AG08395 (cell line): Measurements from ENCODE around the gene KLF17.
"Not testable (repeated sequence)": the region's sequence is repeated elsewhere in the genome, so short reads cannot be mapped to it uniquely, and the experiment has no call there.

Source experiments
- DNase-seq: peaks from one replicate; pipeline ENCODE4 v3.0.0; 2012; ENCODE audit warnings: mixed read lengths, low spot score

KLF17 gene

DNA sequence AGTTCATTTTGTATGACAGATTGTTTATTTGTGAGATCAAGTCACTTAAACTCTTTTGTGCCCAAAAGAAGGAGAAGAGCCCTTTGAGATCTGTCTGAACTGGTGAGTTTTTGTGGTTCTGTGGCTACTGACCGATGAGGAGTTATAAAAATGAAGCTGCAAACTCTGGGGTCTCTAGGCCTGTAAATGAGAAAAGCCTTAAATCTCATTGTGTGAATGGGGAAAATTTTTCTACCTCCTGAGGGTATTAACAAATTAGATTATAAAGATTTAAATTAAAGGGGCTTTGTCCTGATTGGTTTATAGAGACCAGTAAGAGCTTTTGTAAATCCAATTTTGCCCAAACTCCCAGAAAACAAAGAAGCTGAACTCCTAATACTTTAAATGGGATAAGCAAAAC, 9.7 kb upstream of the KLF17 start:
- no peak for DNase-seq

DNA sequence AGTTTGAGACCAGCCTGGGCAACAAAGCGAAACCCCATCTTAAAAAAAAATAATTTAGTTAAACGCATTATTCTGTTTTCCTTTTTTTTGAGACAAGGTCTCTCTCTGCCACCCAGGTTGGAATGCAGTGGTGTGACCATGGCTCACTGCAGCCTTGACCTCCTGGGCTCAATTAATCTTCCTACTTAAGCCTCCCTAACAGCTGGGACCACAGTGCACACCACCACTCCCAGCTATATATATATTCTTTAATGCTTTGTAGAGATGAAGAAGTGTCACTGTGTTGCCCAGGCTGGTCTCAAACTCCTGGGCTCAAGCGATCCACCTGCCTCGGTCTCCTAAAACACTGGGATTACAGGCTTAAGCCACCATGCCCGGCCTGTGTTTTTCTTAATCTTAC, 7.7 kb upstream of the KLF17 start:
- no peak for DNase-seq

DNA sequence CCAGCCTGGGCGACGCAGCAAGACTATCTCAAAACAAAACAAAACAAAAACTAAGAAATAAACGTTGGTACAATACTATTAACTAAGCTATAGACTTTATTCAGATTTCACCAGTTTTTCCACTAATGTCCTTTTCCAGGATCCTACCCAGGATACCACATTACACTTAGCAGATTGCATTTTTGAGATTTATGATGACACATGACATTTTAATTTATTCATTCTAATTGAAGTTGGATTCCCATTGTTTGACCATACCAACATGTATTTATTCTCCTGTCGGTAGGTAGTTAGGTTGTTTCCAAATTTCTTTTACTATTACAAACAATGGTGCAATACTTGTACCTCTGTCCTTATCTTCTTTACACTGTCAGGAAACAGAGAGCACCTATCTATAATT, 6.8 kb upstream of the KLF17 start:
- no peak for DNase-seq

DNA sequence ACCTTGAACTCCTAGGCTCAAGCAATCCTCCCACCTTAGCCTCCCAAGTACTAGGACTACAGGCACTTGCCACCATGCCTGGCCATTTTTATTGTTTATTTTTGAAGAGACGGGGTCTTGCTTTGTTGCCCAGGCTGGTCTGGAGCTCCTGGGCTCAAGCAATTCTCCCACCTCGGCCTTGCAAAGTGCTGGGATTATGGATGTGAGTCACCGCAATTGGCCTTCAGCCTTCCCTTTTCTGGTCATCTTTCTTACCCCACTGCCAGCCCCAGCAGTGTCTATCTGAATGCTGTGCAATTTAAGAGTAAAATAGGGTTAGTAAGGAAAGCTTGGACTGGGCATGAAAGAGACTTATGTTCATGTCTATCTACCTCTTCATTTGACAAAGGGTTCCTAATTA, 6.1 kb upstream of the KLF17 start:
- DNase-seq = peak; percentile 38

DNA sequence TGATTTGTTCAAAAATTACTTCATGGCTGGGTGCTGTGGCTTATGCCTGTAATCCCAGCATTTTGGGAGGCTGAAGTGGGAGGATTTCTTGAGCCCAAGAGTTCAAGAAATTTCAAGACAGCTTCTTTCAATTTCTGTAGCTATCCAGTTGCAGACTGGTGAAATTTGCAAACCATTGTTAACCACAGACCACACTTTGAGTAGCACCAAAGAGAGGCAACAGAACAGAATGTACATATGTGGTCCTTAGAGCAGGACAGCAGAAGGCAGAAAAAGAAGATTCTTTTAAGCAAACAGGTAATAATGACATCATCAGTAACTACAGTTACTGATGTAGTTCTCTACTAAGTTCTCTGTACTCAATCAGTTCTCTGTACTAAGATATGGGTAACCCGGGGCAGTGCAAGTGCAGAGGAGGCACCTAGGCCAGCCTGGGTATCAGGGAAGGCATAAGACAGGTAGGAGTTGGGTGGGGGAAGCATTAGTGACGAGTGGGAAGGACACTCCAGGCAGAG, 5.5 kb upstream of the KLF17 start:
- no peak for DNase-seq

DNA sequence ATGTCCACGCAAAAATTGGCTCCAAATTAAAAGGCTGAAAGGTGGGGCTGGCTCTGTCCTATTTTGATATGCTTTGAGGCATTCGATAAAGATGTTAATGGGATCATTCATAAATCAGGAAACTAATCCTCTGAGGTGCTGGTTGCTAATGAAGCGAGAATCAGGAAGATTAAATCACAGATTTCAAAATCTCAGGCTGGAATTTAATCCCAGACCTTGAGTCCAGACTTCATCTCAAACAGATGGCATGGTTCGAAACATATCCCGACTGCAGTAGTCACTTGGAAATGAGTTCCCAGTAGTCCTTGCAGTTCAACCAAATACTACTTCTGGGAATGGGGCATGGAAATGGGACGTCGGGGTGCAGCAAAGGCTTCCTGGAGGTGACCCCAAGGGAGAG, 4.5 kb upstream of the KLF17 start:
- DNase-seq = no peak

DNA sequence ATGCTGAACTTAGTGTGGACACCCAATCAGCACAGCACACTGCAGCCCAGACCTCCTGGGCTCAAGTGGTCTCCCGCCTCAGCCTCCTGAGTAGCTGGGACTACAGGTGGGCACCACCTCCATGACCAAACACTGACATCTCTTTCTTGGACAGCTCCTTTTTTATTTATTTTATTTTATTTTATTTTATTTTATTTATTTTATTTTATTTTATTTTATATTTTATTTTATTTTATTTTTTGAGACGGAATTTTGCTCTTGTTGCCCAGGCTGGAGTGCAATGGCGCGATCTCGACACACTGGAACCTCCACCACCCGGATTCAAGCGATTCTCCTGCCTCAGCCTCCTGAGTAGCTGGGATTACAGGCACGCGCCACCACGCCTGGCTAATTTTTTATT, 1.3 kb upstream of the KLF17 start:
- DNase-seq = not testable (repeated sequence)

DNA sequence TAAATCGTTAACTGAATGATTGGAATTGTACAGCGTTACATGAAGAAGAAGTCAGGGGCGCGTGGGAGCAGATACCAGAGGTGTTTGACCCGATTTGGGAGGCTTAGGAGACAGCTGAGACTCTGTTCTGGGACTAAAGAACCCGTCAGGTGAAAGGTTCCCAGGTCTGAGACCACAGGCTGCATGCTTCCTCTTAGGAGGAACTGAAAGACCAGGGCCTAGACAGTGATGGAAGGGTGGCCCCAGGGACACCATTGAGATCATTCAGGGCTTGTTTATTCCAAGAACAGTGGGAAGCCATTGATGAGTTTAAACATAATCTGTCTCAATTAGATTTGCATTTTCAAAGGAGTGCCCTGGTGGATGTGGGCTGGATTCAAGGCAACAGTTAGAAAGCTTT, 904 bp downstream of the KLF17 start:
- DNase-seq = no peak

DNA sequence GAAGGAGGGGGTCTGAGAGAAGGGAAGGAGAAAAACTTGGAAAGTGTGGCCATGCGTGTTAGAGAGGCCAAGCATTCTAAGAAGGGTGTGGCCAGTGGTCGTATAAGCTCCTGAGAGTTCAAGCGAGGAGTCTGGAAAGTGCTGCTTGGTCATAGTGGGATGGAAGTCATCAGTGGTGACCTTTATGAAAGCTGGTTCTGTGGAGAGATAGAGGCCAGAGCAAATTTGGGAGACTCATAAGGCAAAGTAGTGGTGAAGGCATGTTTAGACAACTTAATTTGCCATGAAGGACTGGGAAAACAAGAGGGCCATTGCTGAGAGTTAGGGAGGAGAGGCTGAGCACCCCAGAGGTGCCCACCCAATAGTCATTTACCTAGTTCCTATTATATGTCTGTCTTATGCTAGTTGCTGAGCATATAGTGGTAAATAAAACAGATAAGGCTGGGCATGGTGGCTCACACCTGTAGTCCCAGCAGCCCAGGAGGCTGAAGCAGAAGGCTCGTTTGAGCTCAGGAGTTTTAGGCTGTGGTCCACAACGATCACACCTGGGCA, 1.9 kb downstream of the KLF17 start:
- DNase-seq = no peak

DNA sequence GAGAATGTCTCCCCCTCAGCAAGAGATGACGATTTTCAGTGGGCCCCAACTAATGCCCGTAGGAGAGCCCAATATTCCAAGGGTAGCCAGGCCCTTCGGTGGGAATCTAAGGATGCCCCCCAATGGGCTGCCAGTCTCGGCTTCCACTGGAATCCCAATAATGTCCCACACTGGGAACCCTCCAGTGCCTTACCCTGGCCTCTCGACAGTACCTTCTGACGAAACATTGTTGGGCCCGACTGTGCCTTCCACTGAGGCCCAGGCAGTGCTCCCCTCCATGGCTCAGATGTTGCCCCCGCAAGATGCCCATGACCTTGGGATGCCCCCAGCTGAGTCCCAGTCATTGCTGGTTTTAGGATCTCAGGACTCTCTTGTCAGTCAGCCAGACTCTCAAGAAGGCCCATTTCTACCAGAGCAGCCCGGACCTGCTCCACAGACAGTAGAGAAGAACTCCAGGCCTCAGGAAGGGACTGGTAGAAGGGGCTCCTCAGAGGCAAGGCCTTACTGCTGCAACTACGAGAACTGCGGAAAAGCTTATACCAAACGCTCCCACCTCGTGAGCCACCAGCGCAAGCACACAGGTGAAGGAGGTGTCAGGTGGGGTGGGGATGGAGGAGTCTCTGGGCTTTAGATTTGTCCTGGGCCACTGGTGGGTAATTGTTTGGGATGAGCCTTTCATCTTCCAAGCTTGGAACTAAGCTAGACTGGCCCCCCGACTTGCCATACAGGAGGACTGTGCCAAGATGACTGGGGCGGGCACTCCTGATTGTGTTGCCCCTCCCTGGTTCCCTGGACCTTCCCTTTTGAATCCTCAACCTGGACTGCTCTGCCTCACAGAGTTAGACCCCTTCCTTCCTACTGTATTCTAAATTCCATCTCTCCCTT, 11.2 kb downstream of the KLF17 start:
- no peak for DNase-seq

DNA sequence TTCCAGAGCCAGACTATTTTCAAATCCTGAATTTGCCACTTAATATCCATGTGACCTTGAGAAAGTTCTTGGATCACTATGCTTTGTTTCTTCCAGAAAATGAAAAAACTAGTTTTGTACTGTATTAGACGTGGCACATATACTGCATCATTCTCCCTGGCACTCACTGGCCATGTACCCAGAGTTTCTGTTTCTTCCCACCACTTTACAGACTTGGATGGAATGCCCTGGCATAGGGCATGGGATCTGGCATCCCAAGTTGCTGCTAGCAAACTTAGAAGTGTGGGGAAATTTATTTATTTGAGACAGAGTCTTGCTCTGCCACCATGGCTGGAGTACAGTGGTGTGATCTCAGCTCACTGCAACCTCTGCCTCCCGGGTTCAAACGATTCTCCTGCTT, 12.8 kb downstream of the KLF17 start:
- DNase-seq = no peak

DNA sequence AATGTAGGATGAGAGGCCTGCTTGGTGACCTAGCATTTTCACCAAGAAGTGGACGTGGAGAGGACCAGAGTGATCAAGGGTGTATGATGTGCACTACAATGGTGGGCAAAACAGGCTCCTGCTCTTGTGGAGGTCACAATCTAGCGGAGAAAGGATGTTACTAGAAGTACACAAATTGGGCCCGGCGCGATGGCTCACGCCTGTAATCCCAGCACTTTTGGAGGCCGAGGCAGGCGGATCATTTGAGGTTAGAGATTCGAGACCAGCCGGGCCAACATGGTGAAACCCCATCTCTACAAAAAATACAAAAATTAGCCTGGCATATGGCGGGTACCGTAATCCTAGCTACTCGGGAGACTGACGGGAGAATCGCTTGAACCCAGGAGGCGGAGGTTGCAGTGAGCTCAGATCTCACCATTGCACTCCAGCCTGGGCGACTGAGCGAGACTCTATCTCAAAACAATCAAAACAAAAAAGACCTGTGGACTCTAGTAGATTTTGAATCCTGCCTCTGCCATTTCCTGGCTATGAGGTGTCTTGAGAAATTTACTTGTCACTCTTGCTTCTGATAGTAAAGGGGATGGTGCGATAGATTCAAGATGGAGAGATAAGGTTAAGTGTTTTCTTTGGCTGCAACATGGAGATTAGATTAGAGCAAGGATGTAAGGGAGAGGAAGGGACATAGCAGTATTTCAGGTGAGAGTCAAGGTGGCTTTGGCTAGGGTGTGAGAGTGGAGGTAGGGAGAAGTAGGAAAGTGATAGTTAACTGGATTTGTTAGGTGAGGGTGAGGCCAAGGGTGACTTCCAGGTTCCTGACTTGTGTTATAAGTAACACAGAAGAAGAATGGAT, 15.7 kb downstream of the KLF17 start:
- no peak for DNase-seq

DNA sequence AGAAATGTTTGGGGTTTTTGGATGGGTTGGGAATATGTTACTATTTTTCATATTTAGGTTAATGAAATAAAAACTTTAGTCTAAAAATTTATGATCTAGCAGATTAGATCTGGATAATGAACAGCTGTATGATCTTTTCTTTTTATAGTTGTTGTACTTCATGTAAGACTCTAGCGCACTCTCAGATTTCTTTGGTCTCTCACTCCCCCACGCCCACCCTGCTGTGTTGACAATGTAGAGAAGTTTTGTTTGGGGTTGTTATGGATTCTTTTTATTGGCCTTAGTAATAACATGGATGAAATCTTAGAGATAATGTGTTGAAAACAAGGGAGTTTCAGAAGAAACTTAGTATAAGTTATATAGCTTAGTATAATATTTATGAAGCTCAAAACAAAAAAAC, 17.3 kb downstream of the KLF17 start:
- no peak for DNase-seq

DNA sequence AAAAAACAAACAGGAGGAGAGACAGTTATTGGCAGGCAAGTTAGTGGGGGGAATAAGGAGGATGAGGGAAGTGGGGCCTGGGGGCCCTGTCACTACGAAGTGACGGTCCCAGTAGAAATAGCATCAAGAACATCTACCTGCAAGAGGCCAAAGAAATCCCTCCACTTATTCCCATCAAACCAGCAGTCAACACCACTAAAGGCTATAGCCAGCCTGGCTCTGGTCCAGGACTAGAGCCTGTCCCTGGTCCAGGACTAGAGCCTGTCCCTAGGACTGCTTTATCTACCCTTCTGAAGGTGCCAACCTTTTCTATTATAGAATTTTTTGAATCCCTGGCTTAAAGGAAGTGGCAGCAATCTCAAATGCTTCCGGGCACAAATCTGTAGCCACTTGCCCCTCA, 19.6 kb downstream of the KLF17 start:
- DNase-seq = no peak

DNA sequence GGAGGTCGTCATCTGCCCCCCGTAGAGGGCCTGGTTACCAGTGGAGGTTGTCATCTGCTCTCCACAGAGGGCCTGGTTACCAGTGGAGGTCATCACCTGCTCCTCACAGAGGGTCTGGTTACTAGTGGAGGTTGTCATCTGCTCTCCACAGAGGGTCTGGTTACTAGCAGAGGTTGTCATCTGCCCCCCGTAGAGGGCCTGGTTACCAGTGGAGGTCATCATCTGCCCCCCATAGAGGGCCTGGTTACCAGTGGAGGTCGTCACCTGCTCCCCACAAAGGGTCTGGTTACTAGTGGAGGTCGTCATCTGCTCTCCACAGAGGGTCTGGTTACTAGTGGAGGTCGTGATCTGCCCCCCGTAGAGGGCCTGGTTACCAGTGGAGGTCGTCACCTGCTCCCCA, 20.9 kb downstream of the KLF17 start:
- DNase-seq = not testable (repeated sequence)

DNA sequence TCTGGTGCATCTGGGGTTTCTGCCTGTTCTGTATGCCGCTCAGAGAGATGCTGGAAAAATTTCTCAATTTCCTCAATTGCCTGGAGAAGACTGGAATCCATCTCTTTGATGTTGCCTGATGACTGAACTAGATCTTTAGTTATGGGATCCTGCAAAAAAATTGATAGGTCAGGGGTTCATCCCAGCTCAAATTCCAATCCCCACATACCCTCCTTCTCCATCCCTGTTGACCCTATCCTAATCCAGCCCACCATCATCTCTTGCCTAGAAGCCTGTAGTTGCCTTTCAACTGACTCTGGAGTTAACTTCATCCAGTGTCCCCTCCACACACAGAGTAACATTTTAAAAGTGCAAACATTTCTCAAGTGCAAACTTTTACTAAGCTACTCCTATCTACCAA, 22.9 kb downstream of the KLF17 start, which contains the start of gene KLF18:
Gene KLF18 (minus strand): TSS at position 101 of the 400 bp plus-strand sequence. CDS start 0 bp downstream, at position 101.
- DNase-seq = no peak

DNA sequence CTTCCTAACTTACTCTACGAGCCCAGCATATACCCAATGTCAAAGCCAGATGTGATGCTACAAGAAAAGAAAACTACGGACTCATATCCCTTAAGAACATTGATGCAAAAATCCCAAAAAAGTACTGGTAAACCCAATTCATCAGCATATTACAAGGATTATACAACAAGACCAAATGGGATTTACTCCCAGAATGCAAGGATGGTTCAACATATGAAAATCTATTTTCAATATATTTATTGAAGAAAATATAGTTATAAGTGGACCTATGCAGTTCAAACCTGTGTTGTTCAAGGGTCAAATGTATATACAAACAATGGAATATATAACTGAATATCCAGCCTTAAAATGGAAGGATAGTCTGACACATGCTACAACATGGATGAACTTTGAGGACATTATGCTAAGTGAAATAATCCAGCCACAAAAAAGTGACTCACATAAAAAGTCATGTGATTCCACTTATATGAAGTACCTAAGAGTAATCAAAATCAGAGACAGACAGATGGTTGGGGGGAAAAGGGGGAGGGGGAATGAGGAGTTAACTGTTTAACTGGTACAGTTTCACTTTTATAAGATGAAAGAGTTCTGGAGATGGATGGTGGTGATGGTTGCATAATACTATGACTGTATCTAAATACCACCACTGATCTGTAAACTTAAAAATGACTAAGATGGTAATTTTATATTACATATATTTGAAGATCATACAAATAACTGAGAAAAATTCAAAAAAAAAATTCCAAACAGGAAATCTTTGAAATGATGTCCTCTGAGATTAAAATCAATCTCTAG, 26.5 kb downstream of the KLF17 start:
- DNase-seq = no peak

DNA sequence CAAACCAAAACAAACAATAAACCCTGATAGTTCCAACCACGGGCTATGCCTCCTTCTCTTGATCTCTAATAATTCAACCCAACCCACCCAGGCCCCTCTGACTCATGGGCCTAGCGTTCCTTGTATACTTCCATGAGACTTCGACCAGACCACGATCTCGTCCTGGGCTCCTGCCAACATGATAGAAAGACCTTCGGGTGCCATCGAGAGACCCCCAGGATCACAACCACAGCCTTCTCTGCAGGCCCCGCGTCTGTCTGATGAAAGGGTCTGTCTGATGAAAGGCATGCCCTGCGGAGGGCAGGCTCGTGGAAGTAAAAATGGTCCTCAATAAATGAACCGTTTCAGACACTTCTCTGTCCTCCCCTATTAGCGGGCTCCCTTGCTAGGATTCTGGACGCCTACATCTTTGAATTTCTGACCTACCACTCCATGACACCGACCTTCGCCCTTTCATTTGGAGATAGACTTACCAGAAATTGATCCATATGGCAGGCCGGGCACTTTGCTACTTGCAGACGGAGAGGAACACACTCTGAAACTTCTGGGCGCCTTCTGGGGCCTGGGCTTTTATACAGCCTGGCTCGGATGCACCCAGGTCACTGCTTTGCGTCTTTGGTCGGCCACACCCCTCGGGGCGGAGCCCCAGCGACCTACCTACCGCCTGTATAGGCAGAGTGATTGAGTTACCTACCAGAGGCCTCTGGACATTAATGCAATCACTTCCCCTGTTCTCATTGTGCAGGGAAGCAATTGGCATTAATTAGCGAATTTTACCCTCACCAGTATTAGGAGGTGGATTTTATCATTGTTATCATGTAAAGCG, 28.1 kb downstream of the KLF17 start:
- DNase-seq = no peak

DNA sequence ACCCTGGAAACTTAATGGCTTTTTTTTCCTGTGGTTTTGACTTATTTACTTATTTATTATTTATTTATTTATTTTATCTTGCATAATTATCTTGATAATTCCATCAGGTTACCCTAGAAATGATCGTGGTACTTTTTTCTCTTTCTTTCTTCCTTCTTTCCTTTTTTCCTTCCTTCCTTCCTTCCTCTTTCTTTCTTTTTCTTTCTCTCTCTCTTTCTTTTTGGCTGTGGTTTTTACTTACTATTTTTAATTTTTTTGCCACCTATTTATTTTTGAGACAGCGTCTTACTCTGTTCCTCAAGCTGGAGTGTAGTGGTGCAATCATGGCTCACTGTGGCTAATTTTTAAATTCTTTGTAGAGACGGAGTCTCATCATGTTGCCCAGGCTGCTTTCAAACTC, 29.0 kb downstream of the KLF17 start:
- no peak for DNase-seq

DNA sequence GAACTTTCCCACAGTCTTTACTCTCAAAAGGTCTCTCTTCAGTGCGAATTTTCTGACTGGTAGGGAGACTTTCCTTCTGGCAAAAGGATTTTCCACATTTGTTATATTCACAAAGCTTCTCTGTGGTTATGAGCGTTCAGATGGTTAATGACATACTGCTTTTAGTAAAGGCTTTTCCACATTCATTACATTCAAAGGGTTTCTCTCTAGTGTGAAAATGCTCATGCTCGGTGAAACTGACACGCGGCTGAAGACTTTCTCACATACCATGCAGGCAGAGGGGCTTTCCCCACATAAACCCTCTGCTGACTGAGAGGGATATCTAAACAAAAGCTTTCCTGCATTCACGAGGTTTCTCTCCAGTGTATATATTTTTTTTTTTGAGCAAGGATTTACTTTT, 32.7 kb downstream of the KLF17 start:
- no peak for DNase-seq

DNA sequence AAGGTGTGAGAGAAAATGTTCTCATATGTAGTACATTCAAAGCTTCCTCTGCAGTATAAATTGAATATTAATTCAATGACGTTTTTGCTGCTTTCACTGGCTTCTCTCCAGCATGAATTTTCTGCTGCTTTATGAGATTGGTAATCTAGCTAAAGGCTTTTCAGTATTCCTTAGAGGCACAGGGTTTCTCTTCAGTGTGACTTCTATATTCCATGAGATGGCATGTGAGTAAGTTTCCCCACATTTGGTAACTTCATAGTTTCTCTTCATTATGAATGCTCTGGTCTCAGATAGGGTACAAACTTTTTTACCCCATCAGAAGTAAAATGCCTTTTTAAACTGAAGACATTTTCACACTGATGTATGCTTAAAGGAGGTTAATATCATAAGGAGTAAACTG, 33.2 kb downstream of the KLF17 start:
- no peak for DNase-seq
